HepG2 (cell line): ENCODE data around the gene MXRA8. TPM values are rescaled to one million over a fixed set of nuclear protein-coding genes. Genes with fewer than 3 reads are reported as not detected.

Source experiments
- GFI1 ChIP-seq: sonication (generic); formaldehyde crosslinking; IDR thresholded peaks from 2 replicates; pipeline ENCODE4 v1.5.0; 2020; ENCODE audit warnings: missing genetic modification reagents, mild to moderate bottlenecking, borderline replicate concordance
- HES4 ChIP-seq: sonication (generic); formaldehyde crosslinking; IDR thresholded peaks from 2 replicates; pipeline ENCODE4 v1.9.0; 2021; ENCODE audit warnings: mild to moderate bottlenecking, missing genetic modification reagents, borderline replicate concordance
- HNRNPLL ChIP-seq: fragments of 200-400 bp; formaldehyde crosslinking; IDR thresholded peaks from 2 replicates; pipeline ENCODE4 v1.6.1; 2017; ENCODE audit warnings: mild to moderate bottlenecking, low read depth, low read length; ENCODE audit not compliant: poor library complexity, severe bottlenecking
- HOXA3 ChIP-seq: sonication (generic); formaldehyde crosslinking; IDR thresholded peaks from 2 replicates; pipeline ENCODE4 v1.5.0; 2020; ENCODE audit warnings: missing genetic modification reagents
- KMT2B ChIP-seq: IDR thresholded peaks from 2 replicates; pipeline ENCODE4 v1.6.1; 2016; ENCODE audit warnings: missing genetic modification reagents, missing compliant biosample characterization
- MAZ ChIP-seq, 2 experiments: sonication (generic) in 1 of 2; formaldehyde crosslinking in 1 of 2; IDR thresholded peaks; 2 replicates each; pipeline versions ENCODE4 v1.5.0 to v1.6.1; 2012 to 2020; ENCODE audit warnings: low read depth in 2 of 2, mild to moderate bottlenecking in 2 of 2, borderline replicate concordance in 1 of 2, improper control_type of control experiment in 1 of 2, low read length in 1 of 2, missing genetic modification reagents in 1 of 2, moderate library complexity in 1 of 2
- MXI1 ChIP-seq: IDR thresholded peaks from 3 replicates; pipeline ENCODE4 v1.6.1; 2012; ENCODE audit warnings: low read depth, low read length, inconsistent platforms, borderline replicate concordance
- RAD21 ChIP-seq: fragments of 450-650 bp; formaldehyde crosslinking; IDR thresholded peaks from 2 replicates; pipeline ENCODE4 v1.5.0; 2020; ENCODE audit warnings: mild to moderate bottlenecking
- RXRA ChIP-seq: sonication (generic); formaldehyde crosslinking; IDR thresholded peaks from 2 replicates; pipeline ENCODE4 v1.5.1; 2020; ENCODE audit warnings: missing genetic modification reagents
- SUZ12 ChIP-seq: fragments of 150-350 bp; IDR thresholded peaks from 2 replicates; pipeline ENCODE4 v1.6.1; 2014; ENCODE audit warnings: low read depth, low read length
- ZFY ChIP-seq: sonication (generic); formaldehyde crosslinking; IDR thresholded peaks from 2 replicates; pipeline ENCODE4 v1.4.0; 2020; ENCODE audit warnings: missing genetic modification reagents
- ZNF24 ChIP-seq: fragments of 450-650 bp; IDR thresholded peaks from 2 replicates; pipeline ENCODE4 v1.6.1; 2017; ENCODE audit warnings: antibody characterized with exemption, mild to moderate bottlenecking
- ZNF34 ChIP-seq: sonication (generic); formaldehyde crosslinking; IDR thresholded peaks from 2 replicates; pipeline ENCODE4 v1.4.0; 2020; ENCODE audit warnings: mild to moderate bottlenecking, missing genetic modification reagents, borderline replicate concordance
- ZNF501 ChIP-seq: sonication (generic); formaldehyde crosslinking; IDR thresholded peaks from 2 replicates; pipeline ENCODE4 v1.5.1; 2020; ENCODE audit warnings: mild to moderate bottlenecking, moderate library complexity, missing genetic modification reagents
- polyA plus RNA-seq, 8 experiments: library from polyadenylated mRNA; depleted of rRNA in 3 of 8; stranded (reverse) in 7 of 8; unstranded in 1 of 8; fragments of >200 nt; fragmentation: Illumina TruSeq in 4 of 8; extraction: Trizol in 4 of 8; gene quantifications; 2 replicates each; pipeline versions ENCODE4 v1.2.1 to v1.2.3, GENCODE V29; 2011 to 2016; ENCODE audit warnings: low read depth in 4 of 8, missing spikeins in 1 of 8, mixed read lengths in 1 of 8; ENCODE audit not compliant: insufficient read depth in 1 of 8
- total RNA-seq, 5 experiments: library from RNA; depleted of rRNA; stranded (reverse); fragments of >200 nt; fragmentation: Illumina TruSeq; extraction: Trizol; gene quantifications; 2 replicates each; pipeline ENCODE4 v1.2.3, GENCODE V29; 2016; ENCODE audit warnings: low read depth in 1 of 5
- TF ChIP-seq, protein P1 (sequence below): IDR thresholded peaks from 2 replicates; pipeline ENCODE4 v1.6.1; 2016; ENCODE audit warnings: mild to moderate bottlenecking
- TF ChIP-seq, protein P2 (sequence below): sonication (generic); formaldehyde crosslinking; IDR thresholded peaks from 2 replicates; pipeline ENCODE4 v1.4.0; 2020; ENCODE audit warnings: missing genetic modification reagents
- TF ChIP-seq, protein P3 (sequence below): sonication (generic); formaldehyde crosslinking; IDR thresholded peaks from 2 replicates; pipeline ENCODE4 v1.4.0; 2020; ENCODE audit warnings: missing genetic modification reagents
- TF ChIP-seq, protein P4 (sequence below): sonication (generic); formaldehyde crosslinking; IDR thresholded peaks from 2 replicates; pipeline ENCODE4 v1.5.0; 2020; ENCODE audit warnings: mild to moderate bottlenecking, missing genetic modification reagents, borderline replicate concordance

The MXRA8 gene
- total and polyA plus RNA-seq, 2 of the 13 experiments (the other 11 are each of a cell fraction or from before 2014, with no cell fraction given), result 19.8 to 44.8 TPM

DNA sequence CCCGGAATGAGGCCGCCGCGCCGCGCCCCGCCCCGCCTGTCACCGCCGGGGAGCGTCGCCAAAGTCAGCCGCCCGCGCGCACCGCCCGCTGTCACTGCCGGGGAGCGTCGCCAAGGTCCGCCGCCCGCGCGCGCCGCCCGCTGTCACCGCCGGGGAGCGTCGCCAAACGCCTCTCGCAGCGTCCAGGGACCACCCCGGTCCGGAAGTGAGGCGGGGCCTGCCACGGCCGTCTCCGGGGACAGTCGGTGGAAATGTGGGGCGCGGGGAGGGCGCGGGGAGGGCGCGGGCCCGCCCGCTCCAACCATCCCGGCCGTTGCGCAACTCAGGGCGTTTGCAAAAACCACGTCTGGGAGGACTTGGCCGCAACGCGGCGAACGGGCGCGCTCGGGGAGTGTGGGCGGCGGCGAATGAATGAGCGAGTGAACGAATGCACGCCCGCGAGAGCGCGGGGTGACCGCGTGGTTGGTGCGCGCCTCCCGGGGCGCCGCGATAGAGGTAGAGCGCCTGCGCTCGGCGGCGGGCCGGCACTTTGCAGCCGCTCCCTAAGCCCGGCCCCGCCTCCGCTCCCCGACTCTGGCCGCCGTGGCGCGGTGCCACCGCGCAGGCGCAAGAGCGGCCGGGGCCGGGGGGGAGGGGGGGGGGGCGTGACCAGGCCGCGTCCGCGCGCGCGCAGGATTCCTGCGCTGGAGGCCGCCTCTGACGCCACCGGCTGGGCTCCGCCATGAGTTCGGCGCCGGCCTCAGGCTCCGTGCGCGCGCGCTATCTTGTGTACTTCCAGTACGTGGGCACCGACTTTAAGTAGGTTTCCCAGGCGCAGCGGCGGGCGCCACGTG, 50.2 kb downstream of the MXRA8 start, which contains the start of the genes ACAP3 and PUSL1 (continued):
- TF ChIP-seq, protein P1, sequence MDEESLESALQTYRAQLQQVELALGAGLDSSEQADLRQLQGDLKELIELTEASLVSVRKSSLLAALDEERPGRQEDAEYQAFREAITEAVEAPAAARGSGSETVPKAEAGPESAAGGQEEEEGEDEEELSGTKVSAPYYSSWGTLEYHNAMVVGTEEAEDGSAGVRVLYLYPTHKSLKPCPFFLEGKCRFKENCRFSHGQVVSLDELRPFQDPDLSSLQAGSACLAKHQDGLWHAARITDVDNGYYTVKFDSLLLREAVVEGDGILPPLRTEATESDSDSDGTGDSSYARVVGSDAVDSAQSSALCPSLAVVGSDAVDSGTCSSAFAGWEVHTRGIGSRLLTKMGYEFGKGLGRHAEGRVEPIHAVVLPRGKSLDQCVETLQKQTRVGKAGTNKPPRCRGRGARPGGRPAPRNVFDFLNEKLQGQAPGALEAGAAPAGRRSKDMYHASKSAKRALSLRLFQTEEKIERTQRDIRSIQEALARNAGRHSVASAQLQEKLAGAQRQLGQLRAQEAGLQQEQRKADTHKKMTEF (CRISPR knock-in tag), result peak; percentile 87; the same call in 1 of the 2 replicates
- TF ChIP-seq MAZ (IDR thresholded peaks at IDR 0.05; ENCODE audit: borderline replicate concordance, low read depth, low read length), result peak; percentile 70; the same call in 1 of the 2 replicates
- peak; percentile 88 for TF ChIP-seq MAZ (CRISPR knock-in tag; IDR thresholded peaks at IDR 0.05; ENCODE audit: low read depth)
- peak; percentile 75 for TF ChIP-seq ZFY (CRISPR knock-in tag)
- TF ChIP-seq RAD21 (CRISPR knock-in tag), result no peak
- TF ChIP-seq HNRNPLL, result peak; percentile 57
- TF ChIP-seq KMT2B (CRISPR knock-in tag), result peak; percentile 42; the same call in 1 of the 2 replicates
- TF ChIP-seq SUZ12, result no peak
- TF ChIP-seq, protein P2, sequence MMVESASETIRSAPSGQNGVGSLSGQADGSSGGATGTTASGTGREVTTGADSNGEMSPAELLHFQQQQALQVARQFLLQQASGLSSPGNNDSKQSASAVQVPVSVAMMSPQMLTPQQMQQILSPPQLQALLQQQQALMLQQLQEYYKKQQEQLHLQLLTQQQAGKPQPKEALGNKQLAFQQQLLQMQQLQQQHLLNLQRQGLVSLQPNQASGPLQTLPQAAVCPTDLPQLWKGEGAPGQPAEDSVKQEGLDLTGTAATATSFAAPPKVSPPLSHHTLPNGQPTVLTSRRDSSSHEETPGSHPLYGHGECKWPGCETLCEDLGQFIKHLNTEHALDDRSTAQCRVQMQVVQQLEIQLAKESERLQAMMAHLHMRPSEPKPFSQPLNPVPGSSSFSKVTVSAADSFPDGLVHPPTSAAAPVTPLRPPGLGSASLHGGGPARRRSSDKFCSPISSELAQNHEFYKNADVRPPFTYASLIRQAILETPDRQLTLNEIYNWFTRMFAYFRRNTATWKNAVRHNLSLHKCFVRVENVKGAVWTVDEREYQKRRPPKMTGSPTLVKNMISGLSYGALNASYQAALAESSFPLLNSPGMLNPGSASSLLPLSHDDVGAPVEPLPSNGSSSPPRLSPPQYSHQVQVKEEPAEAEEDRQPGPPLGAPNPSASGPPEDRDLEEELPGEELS, result 0 out of 2 replicates have a peak, but pooled peaks have one; percentile 30
- TF ChIP-seq, protein P3, sequence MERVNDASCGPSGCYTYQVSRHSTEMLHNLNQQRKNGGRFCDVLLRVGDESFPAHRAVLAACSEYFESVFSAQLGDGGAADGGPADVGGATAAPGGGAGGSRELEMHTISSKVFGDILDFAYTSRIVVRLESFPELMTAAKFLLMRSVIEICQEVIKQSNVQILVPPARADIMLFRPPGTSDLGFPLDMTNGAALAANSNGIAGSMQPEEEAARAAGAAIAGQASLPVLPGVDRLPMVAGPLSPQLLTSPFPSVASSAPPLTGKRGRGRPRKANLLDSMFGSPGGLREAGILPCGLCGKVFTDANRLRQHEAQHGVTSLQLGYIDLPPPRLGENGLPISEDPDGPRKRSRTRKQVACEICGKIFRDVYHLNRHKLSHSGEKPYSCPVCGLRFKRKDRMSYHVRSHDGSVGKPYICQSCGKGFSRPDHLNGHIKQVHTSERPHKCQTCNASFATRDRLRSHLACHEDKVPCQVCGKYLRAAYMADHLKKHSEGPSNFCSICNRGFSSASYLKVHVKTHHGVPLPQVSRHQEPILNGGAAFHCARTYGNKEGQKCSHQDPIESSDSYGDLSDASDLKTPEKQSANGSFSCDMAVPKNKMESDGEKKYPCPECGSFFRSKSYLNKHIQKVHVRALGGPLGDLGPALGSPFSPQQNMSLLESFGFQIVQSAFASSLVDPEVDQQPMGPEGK (CRISPR knock-in tag), result peak; percentile 37
- peak; percentile 61; the same call in 1 of the 2 replicates for TF ChIP-seq RXRA
- peak; percentile 91; the same call in 1 of the 2 replicates for TF ChIP-seq ZNF24
- TF ChIP-seq HOXA3 (CRISPR knock-in tag), result peak; percentile 85
- TF ChIP-seq ZNF501, result peak; percentile 51; the same call in 1 of the 2 replicates
- no peak for TF ChIP-seq HES4 (CRISPR knock-in tag)
- TF ChIP-seq MXI1, result peak; percentile 90; the same call in 2 of the 3 replicates
- no peak for TF ChIP-seq GFI1 (CRISPR knock-in tag)
- TF ChIP-seq, protein P4, sequence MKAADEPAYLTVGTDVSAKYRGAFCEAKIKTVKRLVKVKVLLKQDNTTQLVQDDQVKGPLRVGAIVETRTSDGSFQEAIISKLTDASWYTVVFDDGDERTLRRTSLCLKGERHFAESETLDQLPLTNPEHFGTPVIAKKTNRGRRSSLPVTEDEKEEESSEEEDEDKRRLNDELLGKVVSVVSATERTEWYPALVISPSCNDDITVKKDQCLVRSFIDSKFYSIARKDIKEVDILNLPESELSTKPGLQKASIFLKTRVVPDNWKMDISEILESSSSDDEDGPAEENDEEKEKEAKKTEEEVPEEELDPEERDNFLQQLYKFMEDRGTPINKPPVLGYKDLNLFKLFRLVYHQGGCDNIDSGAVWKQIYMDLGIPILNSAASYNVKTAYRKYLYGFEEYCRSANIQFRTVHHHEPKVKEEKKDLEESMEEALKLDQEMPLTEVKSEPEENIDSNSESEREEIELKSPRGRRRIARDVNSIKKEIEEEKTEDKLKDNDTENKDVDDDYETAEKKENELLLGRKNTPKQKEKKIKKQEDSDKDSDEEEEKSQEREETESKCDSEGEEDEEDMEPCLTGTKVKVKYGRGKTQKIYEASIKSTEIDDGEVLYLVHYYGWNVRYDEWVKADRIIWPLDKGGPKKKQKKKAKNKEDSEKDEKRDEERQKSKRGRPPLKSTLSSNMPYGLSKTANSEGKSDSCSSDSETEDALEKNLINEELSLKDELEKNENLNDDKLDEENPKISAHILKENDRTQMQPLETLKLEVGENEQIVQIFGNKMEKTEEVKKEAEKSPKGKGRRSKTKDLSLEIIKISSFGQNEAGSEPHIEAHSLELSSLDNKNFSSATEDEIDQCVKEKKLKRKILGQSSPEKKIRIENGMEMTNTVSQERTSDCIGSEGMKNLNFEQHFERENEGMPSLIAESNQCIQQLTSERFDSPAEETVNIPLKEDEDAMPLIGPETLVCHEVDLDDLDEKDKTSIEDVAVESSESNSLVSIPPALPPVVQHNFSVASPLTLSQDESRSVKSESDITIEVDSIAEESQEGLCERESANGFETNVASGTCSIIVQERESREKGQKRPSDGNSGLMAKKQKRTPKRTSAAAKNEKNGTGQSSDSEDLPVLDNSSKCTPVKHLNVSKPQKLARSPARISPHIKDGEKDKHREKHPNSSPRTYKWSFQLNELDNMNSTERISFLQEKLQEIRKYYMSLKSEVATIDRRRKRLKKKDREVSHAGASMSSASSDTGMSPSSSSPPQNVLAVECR, result peak; percentile 85; the same call in 1 of the 2 replicates
- peak; percentile 69; the same call in 1 of the 2 replicates for TF ChIP-seq ZNF34 (CRISPR knock-in tag)
